Epidermal melanocyte (primary cell): ENCODE measurements around the gene FARP1.

Experiments used
- DNase-seq: peaks from one replicate; pipeline ENCODE4 v3.0.0; 2011; ENCODE audit warnings: low spot score; ENCODE audit not compliant: insufficient read length

The FARP1 gene, protein sequence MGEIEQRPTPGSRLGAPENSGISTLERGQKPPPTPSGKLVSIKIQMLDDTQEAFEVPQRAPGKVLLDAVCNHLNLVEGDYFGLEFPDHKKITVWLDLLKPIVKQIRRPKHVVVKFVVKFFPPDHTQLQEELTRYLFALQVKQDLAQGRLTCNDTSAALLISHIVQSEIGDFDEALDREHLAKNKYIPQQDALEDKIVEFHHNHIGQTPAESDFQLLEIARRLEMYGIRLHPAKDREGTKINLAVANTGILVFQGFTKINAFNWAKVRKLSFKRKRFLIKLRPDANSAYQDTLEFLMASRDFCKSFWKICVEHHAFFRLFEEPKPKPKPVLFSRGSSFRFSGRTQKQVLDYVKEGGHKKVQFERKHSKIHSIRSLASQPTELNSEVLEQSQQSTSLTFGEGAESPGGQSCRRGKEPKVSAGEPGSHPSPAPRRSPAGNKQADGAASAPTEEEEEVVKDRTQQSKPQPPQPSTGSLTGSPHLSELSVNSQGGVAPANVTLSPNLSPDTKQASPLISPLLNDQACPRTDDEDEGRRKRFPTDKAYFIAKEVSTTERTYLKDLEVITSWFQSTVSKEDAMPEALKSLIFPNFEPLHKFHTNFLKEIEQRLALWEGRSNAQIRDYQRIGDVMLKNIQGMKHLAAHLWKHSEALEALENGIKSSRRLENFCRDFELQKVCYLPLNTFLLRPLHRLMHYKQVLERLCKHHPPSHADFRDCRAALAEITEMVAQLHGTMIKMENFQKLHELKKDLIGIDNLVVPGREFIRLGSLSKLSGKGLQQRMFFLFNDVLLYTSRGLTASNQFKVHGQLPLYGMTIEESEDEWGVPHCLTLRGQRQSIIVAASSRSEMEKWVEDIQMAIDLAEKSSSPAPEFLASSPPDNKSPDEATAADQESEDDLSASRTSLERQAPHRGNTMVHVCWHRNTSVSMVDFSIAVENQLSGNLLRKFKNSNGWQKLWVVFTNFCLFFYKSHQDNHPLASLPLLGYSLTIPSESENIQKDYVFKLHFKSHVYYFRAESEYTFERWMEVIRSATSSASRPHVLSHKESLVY

GRCh38 chr13:98142380-98143156 is at the start of gene FARP1:
TSS of gene FARP1 (plus strand) at chr13:98143094. CDS start at chr13:98213243, 70,149 bp downstream.
- peak; percentile 72 for DNase-seq

DNA sequence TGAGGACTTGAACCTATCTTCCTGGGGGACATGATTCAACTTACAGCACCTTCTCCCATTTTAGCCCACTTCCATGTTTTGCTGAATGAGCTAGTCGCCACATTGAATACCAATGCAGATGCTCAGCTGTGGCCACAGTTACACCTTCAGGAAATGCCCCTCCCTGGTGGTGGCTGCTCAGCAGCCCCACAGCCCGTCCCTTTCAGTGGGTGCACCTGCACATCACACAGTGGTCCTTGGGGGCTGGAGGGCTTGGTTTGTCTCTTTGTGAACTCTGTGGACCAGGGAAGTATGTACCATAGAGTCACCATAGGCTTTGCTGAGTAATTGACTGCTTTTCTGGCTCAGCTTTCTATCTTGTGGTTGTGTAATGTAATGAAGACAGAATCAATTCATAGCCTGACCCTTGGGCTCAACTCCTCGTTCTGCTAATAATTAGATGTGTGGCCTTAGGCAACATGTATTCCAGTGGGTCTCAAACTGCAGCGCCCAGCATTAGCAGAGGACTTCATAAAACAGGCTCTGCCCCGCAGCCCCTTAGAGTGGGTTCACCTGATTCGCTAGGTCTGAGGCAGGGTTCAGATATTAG is 48.1 kb upstream of the FARP1 start:
- no peak for DNase-seq

DNA sequence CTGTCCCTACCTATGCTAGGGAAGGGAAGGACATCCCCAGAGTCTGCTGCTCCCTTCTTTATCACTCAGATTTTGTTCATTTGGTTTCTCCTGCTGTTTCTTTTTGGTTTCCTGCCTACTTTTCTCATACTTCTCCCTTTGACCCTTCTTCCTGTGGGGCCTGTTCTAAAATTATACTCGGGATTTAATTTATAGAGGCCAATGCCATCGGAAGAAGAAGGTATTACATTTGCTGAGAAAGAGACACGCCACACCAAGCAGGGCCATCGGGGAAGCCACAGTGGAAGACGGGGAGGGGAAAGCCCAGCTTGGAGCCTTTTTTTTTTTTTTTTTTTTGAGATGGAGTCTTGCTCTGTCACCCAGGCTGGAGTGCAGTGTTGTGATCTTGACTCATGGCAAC is 46.8 kb upstream of the FARP1 start:
- DNase-seq = no peak

- DNase-seq = no peak
Observed at GRCh38 chr13:98097749-98098148, 45.1 kb upstream of the FARP1 start.

DNA sequence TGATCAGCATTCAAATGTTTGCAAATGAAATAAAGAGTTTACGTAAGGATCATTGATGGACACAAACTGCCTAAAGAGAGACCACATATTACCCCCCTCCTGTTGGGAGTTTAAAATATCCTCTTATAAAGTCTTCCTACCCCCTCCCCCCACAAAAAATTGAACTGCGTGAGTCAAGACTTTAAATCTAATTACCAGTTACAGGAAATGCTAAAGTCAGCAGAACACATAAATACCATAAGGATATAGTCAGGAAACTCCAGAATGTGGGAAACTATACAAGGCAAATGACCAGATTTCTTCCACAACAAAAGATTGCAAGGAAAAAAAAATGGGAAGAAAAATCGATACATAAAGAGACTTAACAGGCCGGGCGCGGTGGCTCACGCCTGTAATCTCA is 44.4 kb upstream of the FARP1 start:
- no peak for DNase-seq

DNA sequence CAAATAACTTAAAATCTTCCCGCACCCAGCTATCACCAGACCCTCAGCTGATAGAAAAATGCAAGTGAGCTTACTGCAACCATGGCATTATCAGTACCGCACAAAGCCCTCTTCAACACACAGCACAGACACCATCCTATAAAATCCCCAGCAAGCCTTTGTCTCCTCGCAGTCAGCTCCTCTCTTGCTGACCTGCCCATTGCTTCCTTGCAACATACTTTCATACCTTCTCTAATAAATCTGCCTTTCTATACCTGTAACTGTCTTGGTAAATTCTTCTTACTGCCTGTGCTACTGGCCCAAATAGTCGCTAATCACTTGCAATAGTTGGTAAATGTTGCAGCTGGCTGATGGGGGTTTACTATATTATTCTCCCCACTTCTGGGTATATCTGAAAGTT is 43.3 kb upstream of the FARP1 start:
- no peak for DNase-seq

- no peak for DNase-seq
Observed at GRCh38 chr13:98100481-98100880, 42.4 kb upstream of the FARP1 start.

- DNase-seq = no peak
Observed at GRCh38 chr13:98103531-98103930, 39.4 kb upstream of the FARP1 start.

GRCh38 chr13:98103942-98104880 is 38.7 kb upstream of the FARP1 start:
- DNase-seq = no peak

DNA sequence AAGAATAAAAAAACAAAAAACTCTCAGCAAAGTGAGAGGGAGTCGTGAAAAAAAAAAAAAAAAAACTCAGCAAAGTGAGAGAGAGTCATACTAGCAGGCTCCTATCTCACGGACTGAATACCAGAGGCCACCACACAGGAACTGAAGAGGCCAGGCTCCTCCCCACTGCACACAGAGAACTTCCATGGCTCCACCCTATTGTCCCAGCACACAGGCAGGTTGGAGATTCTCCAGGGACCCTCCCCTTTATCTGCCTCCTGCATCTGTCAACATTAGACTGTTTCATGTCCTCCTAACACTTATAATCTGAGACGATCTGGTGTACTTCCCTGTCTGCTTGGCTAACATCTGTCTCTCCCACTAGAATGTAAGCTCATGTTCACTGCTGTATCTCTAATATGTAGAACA is 37.0 kb upstream of the FARP1 start:
- DNase-seq = no peak

DNA sequence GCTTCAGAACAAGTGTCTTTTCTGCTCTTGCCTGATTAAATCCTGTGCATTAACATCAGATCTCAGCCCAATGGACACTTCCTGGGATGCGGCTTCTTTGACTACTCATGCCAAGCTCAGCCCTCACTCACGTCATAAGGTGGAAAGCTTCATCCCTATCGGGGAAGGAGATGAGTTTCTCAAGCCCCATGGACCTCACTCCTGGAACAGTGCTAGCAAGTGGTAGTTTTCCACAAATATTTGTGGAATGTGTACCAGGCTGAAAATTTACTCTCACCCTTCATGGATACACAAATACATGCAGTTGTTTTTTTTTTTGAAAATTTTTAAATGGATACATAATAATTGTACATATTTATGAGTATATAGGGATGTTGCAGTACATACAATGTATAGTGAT is 34.6 kb upstream of the FARP1 start:
- no peak for DNase-seq

- DNase-seq = no peak
Observed at GRCh38 chr13:98109226-98109853, 33.6 kb upstream of the FARP1 start.

GRCh38 chr13:98110749-98111148 is 32.1 kb upstream of the FARP1 start:
- no peak for DNase-seq

- no peak for DNase-seq
Observed at GRCh38 chr13:98111168-98112098, 31.5 kb upstream of the FARP1 start.

DNA sequence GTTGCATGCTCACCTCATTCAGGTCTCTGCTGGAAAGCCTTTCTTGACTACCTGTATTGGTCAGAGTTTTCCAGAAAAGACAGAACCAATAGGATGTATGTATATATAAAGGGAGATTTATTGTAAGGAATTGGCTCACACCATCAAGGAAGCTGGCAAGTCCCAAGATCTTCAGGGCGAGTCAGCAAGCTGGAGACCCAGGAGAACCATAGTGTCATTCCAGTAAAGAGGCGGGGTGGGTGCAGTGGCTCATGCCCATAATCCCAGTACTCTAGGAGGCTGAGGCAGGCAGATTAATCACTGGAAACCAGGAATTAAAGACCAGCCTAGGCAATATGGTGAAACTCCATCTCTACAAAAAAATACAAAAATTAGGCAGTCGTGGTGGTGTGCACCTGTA is 30.4 kb upstream of the FARP1 start:
- DNase-seq = no peak

DNA sequence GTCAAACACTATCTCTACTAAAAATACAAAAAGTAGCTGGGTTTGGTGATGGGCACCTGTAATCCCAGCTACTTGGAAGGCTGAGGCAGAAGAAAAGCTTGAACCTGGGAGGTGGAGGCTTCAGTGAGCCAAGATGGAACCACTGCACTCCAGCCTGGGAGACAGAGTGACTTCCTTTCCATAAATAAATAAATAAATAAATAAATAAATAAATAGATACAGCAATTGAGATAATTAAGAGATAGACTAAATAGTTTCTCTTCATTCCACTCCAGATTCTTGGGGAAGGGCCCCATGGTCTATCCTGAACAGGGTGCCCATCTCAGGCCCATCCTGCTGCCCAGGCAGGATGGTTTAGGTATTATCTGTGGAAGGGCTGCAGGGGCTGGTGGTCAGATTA is 24.0 kb upstream of the FARP1 start:
- no peak for DNase-seq

GRCh38 chr13:98123176-98123575 is 19.7 kb upstream of the FARP1 start:
- DNase-seq = no peak

DNA sequence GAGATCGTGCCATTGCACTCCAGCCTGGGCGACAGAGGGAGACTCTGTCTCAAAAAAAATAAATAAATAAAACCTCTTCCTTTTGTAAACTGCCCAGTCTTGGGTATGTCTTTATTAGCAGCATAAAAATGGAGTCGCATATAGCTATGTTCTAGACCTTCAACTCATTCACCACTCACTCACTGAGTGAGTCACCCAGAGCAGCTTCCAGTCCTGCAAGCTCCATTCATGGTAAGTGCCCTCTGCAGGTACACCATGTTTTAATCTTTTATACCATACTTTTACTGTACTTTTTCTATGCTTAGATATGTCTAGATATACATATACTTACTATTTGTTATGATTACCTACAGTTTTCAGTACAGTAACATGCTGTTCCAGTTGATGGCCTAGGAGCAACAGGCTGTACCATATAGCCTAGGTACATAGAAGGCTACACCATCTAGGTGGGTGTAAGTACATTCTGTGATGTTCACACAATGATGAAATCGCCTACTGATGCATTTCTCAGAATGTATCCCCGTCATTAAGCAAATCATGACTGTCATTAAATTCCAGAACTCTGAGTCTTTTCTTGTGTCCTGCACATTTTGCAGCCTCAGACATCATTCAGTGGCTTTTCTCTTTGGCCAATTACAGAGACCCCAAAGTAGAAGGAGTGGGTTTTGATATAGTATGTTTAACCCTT is 13.7 kb upstream of the FARP1 start:
- no peak for DNase-seq
